ENCODE results near the gene GPR17. TPM values are rescaled to one million over a fixed set of nuclear protein-coding genes. Genes with fewer than 3 reads are reported as not detected.

The GPR17 gene
- not detected in 2 replicates for total RNA-seq

GRCh38 chr2:127645395-127646291 lies at the start of gene GPR17:
Gene GPR17, plus strand, starts transcription at chr2:127646153. Its CDS starts 4,583 bp downstream, at chr2:127650736.

GRCh38 chr2:127675331-127676261 lies 29.6 kb downstream of the GPR17 start, which contains the start of gene LIMS2:
Gene LIMS2, minus strand, starts transcription at chr2:127675530. Its CDS starts 506 bp downstream, at chr2:127675024.

DNA sequence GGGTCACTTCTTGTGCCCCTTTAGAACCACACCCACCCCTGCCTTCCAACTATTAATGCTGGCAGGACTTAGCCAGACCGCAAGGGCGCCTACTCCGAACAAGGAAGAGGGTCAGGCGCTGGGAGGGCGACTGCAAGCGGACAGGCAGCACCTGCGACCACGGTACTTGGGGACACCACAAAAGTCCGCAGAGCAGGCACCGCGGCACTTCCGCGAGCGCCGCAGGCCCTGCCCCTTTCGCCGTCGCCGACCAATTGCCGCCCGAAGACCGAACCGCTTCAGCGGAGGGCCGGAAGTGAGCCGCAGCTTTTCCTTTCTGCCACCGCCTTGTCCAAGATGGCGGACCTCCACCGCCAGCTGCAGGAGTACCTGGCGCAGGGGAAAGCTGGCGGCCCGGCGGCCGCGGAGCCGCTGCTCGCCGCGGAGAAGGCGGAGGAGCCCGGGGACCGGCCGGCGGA lies 55.3 kb downstream of the GPR17 start, which contains the start of gene SFT2D3:
Gene SFT2D3 (plus strand): TSS at position 305 of the 458 bp plus-strand sequence. CDS start 32 bp downstream, at position 337.

Other genes starting within 250 kb of the GPR17 start
- gene PROC, start 227.7 kb upstream of the GPR17 start, total RNA-seq = 0.26 TPM in 1 of 2 replicates, not detected in the other
- 27.2 and 28.5 TPM in 2 replicates for gene IWS1, start 119.7 kb upstream of the GPR17 start, total RNA-seq
- 0.10 and 0.13 TPM in 2 replicates for gene MYO7B, start 110.5 kb upstream of the GPR17 start, total RNA-seq
- 8.3 and 8.8 TPM in 2 replicates for gene LIMS2, start 29.4 kb downstream of the GPR17 start, total RNA-seq
- gene SFT2D3, start 55.3 kb downstream of the GPR17 start, total RNA-seq = 4.2 and 4.7 TPM in 2 replicates
- 32.6 and 33.8 TPM in 2 replicates for gene WDR33, start 165.0 kb downstream of the GPR17 start, total RNA-seq
- 28.5 and 32.1 TPM in 2 replicates for gene POLR2D, start 212.0 kb downstream of the GPR17 start, total RNA-seq
- 19.4 and 19.8 TPM in 2 replicates for gene AMMECR1L, start 239.8 kb downstream of the GPR17 start, total RNA-seq

Measured in smooth muscle cell of the pulmonary artery (primary cell).